Glutamatergic neuron (in vitro differentiated cells): ENCODE measurements around the gene ATP8B4. TPM values are rescaled to one million over a fixed set of nuclear protein-coding genes. Genes with fewer than 3 reads are reported as not detected.

Experiments used
- DNase-seq: peaks from one replicate; pipeline ENCODE4 v3.0.0; 2022
- H3K27ac Mint-ChIP-seq: one replicate; pipeline ENCODE4 v1.8.0; 2020; ENCODE audit warnings: mild to moderate bottlenecking, mixed read lengths, inconsistent platforms; ENCODE audit not compliant: unreplicated experiment
- H3K27me3 Mint-ChIP-seq: one replicate; pipeline ENCODE4 v1.8.0; 2020; ENCODE audit warnings: mild to moderate bottlenecking, moderate library complexity, mixed read lengths, inconsistent platforms; ENCODE audit not compliant: unreplicated experiment
- H3K36me3 Mint-ChIP-seq: one replicate; pipeline ENCODE4 v1.8.0; 2020; ENCODE audit warnings: mild to moderate bottlenecking, mixed read lengths, inconsistent platforms; ENCODE audit not compliant: unreplicated experiment
- H3K4me1 Mint-ChIP-seq: one replicate; pipeline ENCODE4 v1.8.0; 2020; ENCODE audit warnings: mild to moderate bottlenecking, low read depth, mixed read lengths, inconsistent platforms; ENCODE audit not compliant: unreplicated experiment
- H3K4me3 Mint-ChIP-seq: one replicate; pipeline ENCODE4 v1.8.0; 2020; ENCODE audit warnings: mild to moderate bottlenecking, mixed read lengths, inconsistent platforms; ENCODE audit not compliant: unreplicated experiment
- H3K9me3 Mint-ChIP-seq: one replicate; pipeline ENCODE4 v1.8.0; 2020; ENCODE audit warnings: mild to moderate bottlenecking, moderate library complexity, mixed read lengths, inconsistent platforms; ENCODE audit not compliant: unreplicated experiment
- total RNA-seq: library from RNA; stranded (reverse); fragmentation: NEBNext Ultra II Directional; extraction: Animal tissue kit (Norgen Biotek cat#: 25700); gene quantifications from one replicate; pipeline ENCODE4 v1.2.1, GENCODE V29; 2021; ENCODE audit not compliant: unreplicated experiment
- TF ChIP-seq, protein P1 (sequence below): fragments of 200-600 bp; sonication (generic); IDR thresholded peaks from one replicate; pipeline ENCODE4 v1.5.0; 2021; ENCODE audit not compliant: partially characterized antibody, unreplicated experiment

Gene ATP8B4
- total RNA-seq, 1 donor from 2014 or later = not detected

DNA sequence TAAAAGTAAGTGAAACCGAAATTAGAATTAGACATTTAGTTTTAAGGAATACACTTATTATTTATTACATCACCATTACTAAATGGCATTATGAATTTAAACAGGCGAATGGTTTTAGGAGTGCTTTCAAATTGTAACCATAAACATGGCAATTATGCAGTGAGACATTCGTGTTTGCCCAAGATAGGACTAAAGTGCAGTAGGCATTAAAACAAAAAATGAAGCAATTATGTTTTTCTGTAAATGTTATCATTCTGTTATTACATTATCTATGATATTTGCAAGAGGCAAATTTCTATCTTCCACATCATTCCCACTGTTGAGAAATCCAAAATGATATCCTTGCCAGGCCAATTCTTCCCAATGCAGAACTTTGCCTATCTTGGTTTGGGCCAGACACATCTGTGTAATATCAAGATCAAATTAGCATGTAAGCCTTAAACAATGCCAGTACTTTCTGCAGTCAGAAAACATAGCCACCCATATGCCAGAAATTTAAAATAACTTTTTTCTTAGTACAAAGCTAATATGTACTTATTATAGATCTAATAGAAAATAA, 156.9 kb downstream of the ATP8B4 start:
- TF ChIP-seq, protein P1, sequence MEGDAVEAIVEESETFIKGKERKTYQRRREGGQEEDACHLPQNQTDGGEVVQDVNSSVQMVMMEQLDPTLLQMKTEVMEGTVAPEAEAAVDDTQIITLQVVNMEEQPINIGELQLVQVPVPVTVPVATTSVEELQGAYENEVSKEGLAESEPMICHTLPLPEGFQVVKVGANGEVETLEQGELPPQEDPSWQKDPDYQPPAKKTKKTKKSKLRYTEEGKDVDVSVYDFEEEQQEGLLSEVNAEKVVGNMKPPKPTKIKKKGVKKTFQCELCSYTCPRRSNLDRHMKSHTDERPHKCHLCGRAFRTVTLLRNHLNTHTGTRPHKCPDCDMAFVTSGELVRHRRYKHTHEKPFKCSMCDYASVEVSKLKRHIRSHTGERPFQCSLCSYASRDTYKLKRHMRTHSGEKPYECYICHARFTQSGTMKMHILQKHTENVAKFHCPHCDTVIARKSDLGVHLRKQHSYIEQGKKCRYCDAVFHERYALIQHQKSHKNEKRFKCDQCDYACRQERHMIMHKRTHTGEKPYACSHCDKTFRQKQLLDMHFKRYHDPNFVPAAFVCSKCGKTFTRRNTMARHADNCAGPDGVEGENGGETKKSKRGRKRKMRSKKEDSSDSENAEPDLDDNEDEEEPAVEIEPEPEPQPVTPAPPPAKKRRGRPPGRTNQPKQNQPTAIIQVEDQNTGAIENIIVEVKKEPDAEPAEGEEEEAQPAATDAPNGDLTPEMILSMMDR = no peak
- Mint-ChIP-seq H3K27me3 (no peaks in the 10 kb centered on the region), H3K27ac (no peak overlapping the region), H3K4me3 (no peak overlapping the region), H3K36me3 (no peaks in the 10 kb centered on the region), H3K9me3 (peaks cover 2% of the 10 kb centered on the region), H3K4me1 (no peaks in the 10 kb centered on the region)
- no peak for DNase-seq

DNA sequence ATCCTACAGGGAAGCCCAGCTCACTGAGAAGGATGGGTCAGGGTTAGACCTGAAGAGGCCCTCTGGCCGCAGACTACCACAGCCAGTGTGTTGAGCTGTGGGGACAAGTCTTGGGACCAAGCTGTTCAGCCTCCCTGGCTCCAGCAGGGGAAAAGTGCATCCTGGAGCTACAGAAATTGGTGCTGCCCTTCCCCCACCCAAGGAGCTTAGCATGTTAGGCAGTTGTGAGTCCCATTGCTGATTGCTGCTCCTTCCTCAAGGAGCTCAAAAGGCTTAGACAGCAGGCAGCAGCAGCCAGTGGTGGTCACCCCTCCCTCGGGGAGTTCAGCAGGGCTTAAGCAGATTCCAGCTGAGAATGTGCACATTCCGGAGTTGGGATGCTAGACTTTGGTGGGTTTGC, 165.6 kb downstream of the ATP8B4 start:
- H3K4me3 Mint-ChIP-seq = no peak overlapping the region
- peaks cover 2% of the 10 kb centered on the region for H3K27me3 Mint-ChIP-seq
- no peak overlapping the region for H3K27ac Mint-ChIP-seq
- no peaks in the 10 kb centered on the region for H3K36me3 Mint-ChIP-seq
- H3K4me1 Mint-ChIP-seq = no peaks in the 10 kb centered on the region
- TF ChIP-seq, protein P1 = no peak
- DNase-seq = no peak
- H3K9me3 Mint-ChIP-seq = peaks cover 3% of the 10 kb centered on the region

DNA sequence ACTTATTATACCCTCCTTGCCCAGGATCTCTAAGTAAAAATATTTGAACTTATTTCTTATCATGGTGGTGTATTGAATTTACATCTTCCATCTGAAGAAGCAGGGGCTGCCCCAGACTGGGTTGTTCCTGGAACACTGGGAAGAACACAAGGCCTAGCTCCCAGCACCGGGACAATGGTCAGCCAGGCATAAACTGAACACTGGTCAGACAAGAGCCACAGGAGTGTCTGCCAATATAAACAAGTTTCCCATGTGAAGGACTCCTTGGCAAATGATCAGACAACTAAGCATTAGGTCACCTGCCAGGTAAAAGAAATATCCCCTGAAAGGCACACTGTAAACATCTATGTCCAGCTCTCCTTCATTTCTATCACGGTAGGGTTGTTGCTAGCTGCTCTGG, 172.4 kb downstream of the ATP8B4 start:
- TF ChIP-seq, protein P1 = no peak
- Mint-ChIP-seq H3K9me3 (peaks cover 4% of the 10 kb centered on the region), H3K4me1 (no peaks in the 10 kb centered on the region), H3K27me3 (no peaks in the 10 kb centered on the region), H3K4me3 (no peak overlapping the region), H3K27ac (no peak overlapping the region), H3K36me3 (peaks cover 5% of the 10 kb centered on the region)
- no peak for DNase-seq

DNA sequence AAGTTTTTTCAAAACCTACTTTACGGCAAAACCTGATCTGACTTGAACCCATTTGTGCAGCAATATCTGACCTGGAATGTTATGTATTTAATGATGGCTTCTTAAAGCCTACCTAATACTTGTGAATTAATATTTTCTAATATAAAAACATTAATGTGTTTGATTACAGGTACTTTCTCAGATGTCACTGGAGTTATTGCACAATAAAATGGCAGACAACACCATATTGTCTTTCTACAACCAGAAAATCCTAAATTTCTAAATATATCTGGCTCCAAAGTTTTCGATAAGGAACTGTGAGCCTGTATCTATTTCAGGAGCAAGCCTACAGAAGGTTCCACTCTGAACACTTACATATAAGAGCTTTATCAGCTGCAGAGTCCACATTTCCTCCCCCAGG, 184.5 kb downstream of the ATP8B4 start:
- Mint-ChIP-seq H3K27me3 (peaks cover 1% of the 10 kb centered on the region), H3K36me3 (no peaks in the 10 kb centered on the region), H3K4me3 (no peak overlapping the region), H3K4me1 (no peaks in the 10 kb centered on the region), H3K27ac (no peak overlapping the region), H3K9me3 (no peaks in the 10 kb centered on the region)
- TF ChIP-seq, protein P1 = no peak
- DNase-seq = no peak

DNA sequence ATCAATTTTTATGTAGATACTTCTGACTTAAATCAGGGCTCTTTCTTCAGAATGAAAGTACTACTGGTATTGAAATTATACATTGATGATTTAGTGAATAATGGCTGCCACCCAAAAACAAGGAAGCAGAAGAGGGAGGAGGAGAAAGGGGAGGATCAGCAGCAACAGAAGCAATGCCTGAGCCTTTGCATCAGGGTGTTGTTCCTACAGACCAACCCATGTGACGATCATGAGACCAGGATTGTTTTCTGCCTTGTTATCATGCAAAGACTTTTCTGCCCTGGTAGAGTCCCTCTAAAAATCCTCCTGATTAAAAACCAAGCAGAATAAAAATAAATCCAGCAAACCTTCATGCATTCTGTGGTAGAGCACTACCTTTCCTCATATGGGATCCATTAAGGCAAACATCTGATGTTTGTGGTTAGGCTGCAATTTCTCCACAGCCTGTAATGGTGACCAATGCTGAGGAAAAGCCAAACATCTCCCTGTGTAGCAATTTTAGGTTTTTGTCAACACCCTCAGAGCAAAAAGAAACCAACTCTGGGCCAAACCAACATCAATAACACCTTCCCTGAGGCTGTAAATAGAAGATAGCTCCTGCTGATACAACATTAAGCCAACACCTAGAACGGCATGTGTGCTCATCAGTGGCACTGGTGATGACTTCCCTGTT, 191.7 kb downstream of the ATP8B4 start:
- Mint-ChIP-seq H3K27me3 (no peaks in the 10 kb centered on the region), H3K27ac (no peak overlapping the region), H3K9me3 (no peaks in the 10 kb centered on the region), H3K4me3 (no peak overlapping the region), H3K4me1 (no peaks in the 10 kb centered on the region), H3K36me3 (no peaks in the 10 kb centered on the region)
- DNase-seq = no peak
- TF ChIP-seq, protein P1 = no peak
